IMR-90 (cell line): ENCODE results near the gene RNASE12. TPM values are rescaled to one million over a fixed set of nuclear protein-coding genes. Genes with fewer than 3 reads are reported as not detected.

Experiments used
- ATAC-seq: fragments of 200-7000 bp; cut with Tn5 transposase; 2 replicates; pipeline ENCODE4 v1.9.1; 2020; ENCODE audit warnings: low read depth, mild to moderate bottlenecking, moderate library complexity
- BruUV-seq: library from RNA; stranded (reverse); fragments of 400-500 nt; replicated peaks from 2 replicates; lab custom pipeline; 2021; lab: Mats Ljungman, UMichigan
- CTCF ChIA-PET: fragments of 300-600 bp; formaldehyde crosslinking; extraction: SDS; loops from one replicate; lab custom pipeline; 2021; ENCODE audit warnings: antibody characterized with exemption; lab: Yijun Ruan, JAX
- POLR2A ChIA-PET: fragments of 300-600 bp; sonication (Branson Sonifier 250); formaldehyde crosslinking; loops from one replicate; lab custom pipeline; 2022; ENCODE audit warnings: antibody characterized with exemption; ENCODE audit not compliant: unreplicated experiment; lab: Charles Lee
- DNase-seq: peaks from one replicate; pipeline ENCODE4 v3.0.0; 2013
- H2AFZ ChIP-seq: replicated peaks from 2 replicates; pipeline ENCODE3; 2013; ENCODE audit warnings: low read length, mild to moderate bottlenecking; ENCODE audit not compliant: poor library complexity
- H2AK5ac ChIP-seq: 2 replicates; pipeline ENCODE4 v1.6.1; 2013; ENCODE audit warnings: low read depth, low read length, inconsistent platforms
- H2AK9ac ChIP-seq: replicated peaks from 2 replicates; pipeline ENCODE3; 2013; ENCODE audit warnings: mild to moderate bottlenecking, low read depth, low read length, moderate library complexity; ENCODE audit not compliant: poor library complexity
- H2BK120ac ChIP-seq: 2 replicates; pipeline ENCODE4 v1.6.1; 2013; ENCODE audit warnings: low read depth, low read length, inconsistent platforms
- H2BK15ac ChIP-seq: 3 replicates; pipeline ENCODE4 v1.6.1; 2013; ENCODE audit warnings: low read depth, low read length, inconsistent platforms
- H2BK20ac ChIP-seq: 2 replicates; pipeline ENCODE4 v1.6.1; 2013; ENCODE audit warnings: low read depth, mild to moderate bottlenecking, inconsistent platforms, low read length, moderate library complexity
- H2BK5ac ChIP-seq: 2 replicates; pipeline ENCODE4 v1.6.1; 2013; ENCODE audit warnings: mild to moderate bottlenecking, low read depth, low read length, inconsistent platforms; ENCODE audit not compliant: poor library complexity, severe bottlenecking
- H3K14ac ChIP-seq: replicated peaks from 2 replicates; pipeline ENCODE4 v1.6.1; 2013; ENCODE audit warnings: low read depth, low read length, inconsistent platforms
- H3K18ac ChIP-seq: 2 replicates; pipeline ENCODE4 v1.6.1; 2013; ENCODE audit warnings: low read depth, low read length, control low read depth
- H3K23ac ChIP-seq: 2 replicates; pipeline ENCODE4 v1.6.1; 2013; ENCODE audit warnings: low read depth, low read length, inconsistent platforms
- H3K27ac ChIP-seq: 2 replicates; pipeline ENCODE4 v1.5.1; 2013; ENCODE audit warnings: mild to moderate bottlenecking, control low read depth, low read length; ENCODE audit not compliant: insufficient read depth
- H3K27me3 ChIP-seq: 2 replicates; pipeline ENCODE4 v1.6.1; 2013; ENCODE audit warnings: low read length; ENCODE audit not compliant: control insufficient read depth, insufficient read depth
- H3K36me3 ChIP-seq: 2 replicates; pipeline ENCODE4 v1.6.1; 2013; ENCODE audit warnings: low read length, mixed read lengths; ENCODE audit not compliant: control insufficient read depth, insufficient read depth
- H3K4ac ChIP-seq: 2 replicates; pipeline ENCODE4 v1.6.1; 2013; ENCODE audit warnings: low read depth, low read length, inconsistent platforms
- H3K4me1 ChIP-seq: 2 replicates; pipeline ENCODE4 v1.6.1; 2013; ENCODE audit warnings: low read length, mixed read lengths; ENCODE audit not compliant: control insufficient read depth, insufficient read depth
- H3K4me2 ChIP-seq: 2 replicates; pipeline ENCODE4 v1.6.1; 2013; ENCODE audit warnings: low read depth, mild to moderate bottlenecking, control low read depth, low read length, moderate library complexity
- H3K4me3 ChIP-seq: 2 replicates; pipeline ENCODE4 v1.5.1; 2013; ENCODE audit warnings: low read depth, mild to moderate bottlenecking, control low read depth, low read length, moderate library complexity; ENCODE audit not compliant: insufficient read depth
- H3K56ac ChIP-seq: 2 replicates; pipeline ENCODE4 v1.6.1; 2013; ENCODE audit warnings: low read length, inconsistent platforms; ENCODE audit not compliant: insufficient read depth; ENCODE audit errors: extremely low read depth
- H3K79me1 ChIP-seq, 2 experiments: 2 replicates each; pipeline ENCODE4 v1.6.1; 2013; ENCODE audit warnings: low read length in 2 of 2, inconsistent platforms in 1 of 2, low read depth in 1 of 2
- H3K9ac ChIP-seq: 2 replicates; pipeline ENCODE4 v1.6.1; 2013; ENCODE audit warnings: low read depth, low read length, control low read depth
- H3K9me1 ChIP-seq: 2 replicates; pipeline ENCODE4 v1.6.1; 2013; ENCODE audit warnings: low read length, inconsistent platforms; ENCODE audit not compliant: insufficient read depth
- H3K9me3 ChIP-seq: 2 replicates; pipeline ENCODE4 v1.6.1; 2013; ENCODE audit warnings: low read length; ENCODE audit not compliant: control insufficient read depth, insufficient read depth
- H4K20me1 ChIP-seq: 2 replicates; pipeline ENCODE4 v1.6.1; 2013; ENCODE audit warnings: low read length, inconsistent platforms; ENCODE audit not compliant: insufficient read depth
- H4K5ac ChIP-seq: 2 replicates; pipeline ENCODE4 v1.6.1; 2013; ENCODE audit warnings: mild to moderate bottlenecking, low read depth, low read length, control low read depth
- H4K8ac ChIP-seq, 2 experiments: 2 replicates each; pipeline ENCODE4 v1.6.1; 2013; ENCODE audit warnings: low read depth in 2 of 2, low read length in 2 of 2, control low read depth in 1 of 2, inconsistent platforms in 1 of 2
- H4K91ac ChIP-seq: 2 replicates; pipeline ENCODE4 v1.6.1; 2013; ENCODE audit warnings: low read depth, low read length, inconsistent platforms; ENCODE audit not compliant: insufficient read depth
- CHD1 ChIP-seq: IDR thresholded peaks from 2 replicates; pipeline ENCODE4 v1.6.1; 2012; ENCODE audit warnings: low read depth, low read length, improper control_type of control experiment
- NFE2L2 ChIP-seq: fragments of 150-350 bp; IDR thresholded peaks from 2 replicates; pipeline ENCODE4 v1.6.1; 2016; ENCODE audit warnings: low read depth, mild to moderate bottlenecking, low read length
- RAD21 ChIP-seq: IDR thresholded peaks from 2 replicates; pipeline ENCODE4 v1.6.1; 2012; ENCODE audit warnings: low read length, improper control_type of control experiment
- RCOR1 ChIP-seq: IDR thresholded peaks from 2 replicates; pipeline ENCODE4 v1.6.1; 2012; ENCODE audit warnings: mild to moderate bottlenecking, low read length, improper control_type of control experiment; ENCODE audit not compliant: insufficient replicate concordance
- RFX5 ChIP-seq: IDR thresholded peaks from 2 replicates; pipeline ENCODE4 v1.8.0; 2012; ENCODE audit warnings: low read depth, mild to moderate bottlenecking, low read length, moderate library complexity
- WGBS, 2 experiments: methylation state at CpG; one replicate each; pipeline versions ENCODE4 v1.1.5 to v1.1.7; 2013; ENCODE audit warnings: missing lambda C conversion rate in 2 of 2; ENCODE audit not compliant: insufficient read length in 1 of 2; ENCODE audit errors: extremely low coverage in 2 of 2; 5-methylcytosine and 5-hydroxymethylcytosine counted together
- dilution Hi-C: fragments of 300-500 bp; cut with HindIII; formaldehyde crosslinking; loops from one replicate; pipeline ENCODE4 v1.14.3; 2018; ENCODE audit warnings: low sequenced_read_pairs; ENCODE audit not compliant: unreplicated experiment
- in situ Hi-C: fragments of 300-500 bp; cut with MboI; formaldehyde crosslinking; loops from 3 replicates; pipeline ENCODE4 v1.14.3; 2019; ENCODE audit warnings: low sequenced_read_pairs, inconsistent platforms, mixed read lengths
- intact Hi-C: fragments of 100-400 bp; cut with micrococcal nuclease; formaldehyde crosslinking; loops from 2 replicates; pipeline ENCODE4 v1.10.0; 2022
- polyA plus RNA-seq, 3 experiments: library from polyadenylated mRNA; depleted of rRNA; stranded (reverse); fragments of >200 nt; gene quantifications; 2 replicates each; pipeline ENCODE4 v1.2.3, GENCODE V29; 2012; ENCODE audit warnings: low replicate concordance in 1 of 3
- total RNA-seq: library from RNA; depleted of rRNA; stranded (reverse); fragments of >200 nt; gene quantifications from 2 replicates; pipeline ENCODE4 v1.2.3, GENCODE V29; 2012; rRNA removed

RNASE12 gene
- total and polyA plus RNA-seq, 2 of the 4 experiments (the other 2 are of a cell fraction) = not detected

DNA sequence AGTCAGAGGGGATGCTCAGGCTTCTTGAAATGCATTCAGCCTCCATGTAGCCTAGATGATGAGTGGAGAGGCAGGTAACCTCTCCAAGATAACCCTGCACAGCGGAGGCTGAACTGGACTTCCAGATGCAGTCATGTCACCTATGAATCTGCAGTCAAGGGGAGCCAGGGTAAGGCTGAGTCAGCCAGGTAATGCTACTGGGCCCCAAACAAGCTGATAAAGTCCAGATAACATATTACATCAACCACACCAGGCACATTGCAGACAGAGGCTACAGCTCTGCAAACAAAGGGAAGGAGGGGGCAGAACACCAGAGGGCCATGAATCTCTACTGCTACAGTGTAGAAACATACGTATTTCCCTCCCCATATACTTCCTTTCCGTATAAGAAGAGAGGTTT, 44.3 kb downstream of the RNASE12 start:
- POLR2A ChIA-PET = no interaction called here
- H3K4ac ChIP-seq = no peak overlapping the region
- no peaks in the 10 kb centered on the region for H3K4me1 ChIP-seq
- intact Hi-C loops (no loop called here), in situ Hi-C loops (no loop called here), dilution Hi-C loops (loop anchor here (25.0 kb wide), 1 partner anchor 115 kb away; no protein-coding TSS in a partner anchor)
- no peak overlapping the region for H3K4me2 ChIP-seq
- H3K23ac ChIP-seq = no peak overlapping the region
- no peak overlapping the region for H3K4me3 ChIP-seq
- no peak overlapping the region for H3K27ac ChIP-seq
- no peak overlapping the region for H2BK120ac ChIP-seq
- no peaks in the 10 kb centered on the region for H3K36me3 ChIP-seq
- no peak overlapping the region for H2BK5ac ChIP-seq
- H2AK5ac ChIP-seq = no peak overlapping the region
- H4K91ac ChIP-seq = no peak overlapping the region
- no TSS peak for BruUV-seq
- H4K8ac ChIP-seq = no peak overlapping the region
- no CpG with 5 or more reads among the region's 3 CpGs for WGBS, 2 experiments
- no peaks in the 10 kb centered on the region; the same call in 1 of the 2 replicates for H3K27me3 ChIP-seq
- TF ChIP-seq RCOR1 = no peak
- no peak for TF ChIP-seq CHD1
- no peak for TF ChIP-seq RFX5
- no peak for TF ChIP-seq NFE2L2
- TF ChIP-seq RAD21 = no peak
- no peaks in the 10 kb centered on the region for H3K9me1 ChIP-seq
- no peak overlapping the region for H4K5ac ChIP-seq
- H2AFZ ChIP-seq = no peak overlapping the region
- DNase-seq (no peak), ATAC-seq (no peak)
- no peak overlapping the region for H2BK15ac ChIP-seq
- H3K56ac ChIP-seq = no peak overlapping the region
- CTCF ChIA-PET = interaction anchor here (0.6 kb wide), 1 partner anchor 393 kb away, joined by 3 read pairs; no protein-coding TSS in a partner anchor
- H2BK20ac ChIP-seq = no peak overlapping the region
- H2AK9ac ChIP-seq = no peak overlapping the region
- H3K9ac ChIP-seq = no peak overlapping the region
- no peaks in the 10 kb centered on the region for H4K20me1 ChIP-seq
- no peak overlapping the region for H3K14ac ChIP-seq
- no peak overlapping the region for H3K18ac ChIP-seq
- no peaks in the 10 kb centered on the region for H3K79me1 ChIP-seq
- no peaks in the 10 kb centered on the region for H3K9me3 ChIP-seq

Other genes starting within 250 kb of the RNASE12 start
- gene PARP2, start 247.7 kb downstream of the RNASE12 start, total RNA-seq = 11.7 TPM in 2 replicates
- gene PARP2, start 247.7 kb downstream of the RNASE12 start, polyA plus RNA-seq (2012; rRNA removed) = 18.3 and 19.1 TPM in 2 replicates
- 7.8 and 12.4 TPM in 2 replicates for gene TEP1, start 177.9 kb downstream of the RNASE12 start, total RNA-seq
- 9.8 and 10.7 TPM in 2 replicates for gene TEP1, start 177.9 kb downstream of the RNASE12 start, polyA plus RNA-seq (2012; rRNA removed)
- under 0.01 TPM in 2 replicates for gene KLHL33, start 155.2 kb downstream of the RNASE12 start, total RNA-seq
- 0.03 TPM in 2 replicates for gene KLHL33, start 155.2 kb downstream of the RNASE12 start, polyA plus RNA-seq (2012; rRNA removed)
- 32.4 and 38.0 TPM in 2 replicates for gene OSGEP, start 136.6 kb downstream of the RNASE12 start, total RNA-seq
- gene OSGEP, start 136.6 kb downstream of the RNASE12 start, polyA plus RNA-seq (2012; rRNA removed) = 23.1 and 24.7 TPM in 2 replicates
- gene APEX1, start 136.2 kb downstream of the RNASE12 start, total RNA-seq = 125 and 141 TPM in 2 replicates
- 241 and 242 TPM in 2 replicates for gene APEX1, start 136.2 kb downstream of the RNASE12 start, polyA plus RNA-seq (2012; rRNA removed)
- 15.0 and 15.2 TPM in 2 replicates for gene PIP4P1, start 129.9 kb downstream of the RNASE12 start, total RNA-seq
- gene PIP4P1, start 129.9 kb downstream of the RNASE12 start, polyA plus RNA-seq (2012; rRNA removed) = 27.2 and 27.8 TPM in 2 replicates
- 60.3 and 68.8 TPM in 2 replicates for gene PNP, start 122.0 kb downstream of the RNASE12 start, total RNA-seq
- gene PNP, start 122.0 kb downstream of the RNASE12 start, polyA plus RNA-seq (2012; rRNA removed) = 49.0 and 53.4 TPM in 2 replicates
- gene RNASE10, start 85.8 kb downstream of the RNASE12 start, total RNA-seq = not detected in 2 replicates
- gene RNASE10, start 85.8 kb downstream of the RNASE12 start, polyA plus RNA-seq (2012; rRNA removed) = not detected in 2 replicates
- not detected in 2 replicates for gene RNASE9, start 30.3 kb downstream of the RNASE12 start, total RNA-seq
- gene RNASE9, start 30.3 kb downstream of the RNASE12 start, polyA plus RNA-seq (2012; rRNA removed) = not detected in 2 replicates
- not detected in 2 replicates for gene RNASE11, start 3.4 kb downstream of the RNASE12 start, total RNA-seq
- not detected in 2 replicates for gene RNASE11, start 3.4 kb downstream of the RNASE12 start, polyA plus RNA-seq (2012; rRNA removed)
- gene OR6S1, start 50.3 kb upstream of the RNASE12 start, total RNA-seq = not detected in 2 replicates
- gene OR6S1, start 50.3 kb upstream of the RNASE12 start, polyA plus RNA-seq (2012; rRNA removed) = not detected in 2 replicates
- gene RNASE4, start 93.2 kb upstream of the RNASE12 start, total RNA-seq = 8.1 and 10.4 TPM in 2 replicates
- 9.9 and 11.6 TPM in 2 replicates for gene RNASE4, start 93.2 kb upstream of the RNASE12 start, polyA plus RNA-seq (2012; rRNA removed)
- 3.6 and 3.9 TPM in 2 replicates for gene ANG, start 97.4 kb upstream of the RNASE12 start, total RNA-seq
- 4.2 and 4.7 TPM in 2 replicates for gene ANG, start 97.4 kb upstream of the RNASE12 start, polyA plus RNA-seq (2012; rRNA removed)
- gene EDDM3A, start 154.5 kb upstream of the RNASE12 start, total RNA-seq = not detected in 2 replicates
- not detected in 2 replicates for gene EDDM3A, start 154.5 kb upstream of the RNASE12 start, polyA plus RNA-seq (2012; rRNA removed)
- gene EDDM3B, start 177.0 kb upstream of the RNASE12 start, total RNA-seq = not detected in 2 replicates
- not detected in 2 replicates for gene EDDM3B, start 177.0 kb upstream of the RNASE12 start, polyA plus RNA-seq (2012; rRNA removed)
- gene RNASE6, start 189.9 kb upstream of the RNASE12 start, total RNA-seq = not detected in 2 replicates
- not detected in 2 replicates for gene RNASE6, start 189.9 kb upstream of the RNASE12 start, polyA plus RNA-seq (2012; rRNA removed)
- gene RNASE1, start 211.5 kb upstream of the RNASE12 start, total RNA-seq = not detected in 2 replicates
- gene RNASE1, start 211.5 kb upstream of the RNASE12 start, polyA plus RNA-seq (2012; rRNA removed) = not detected in 2 replicates